ENCODE results near the gene ELF4. TPM values are rescaled to one million over a fixed set of nuclear protein-coding genes. Genes with fewer than 3 reads are reported as not detected.

Gene ELF4
- total and polyA plus RNA-seq, 10 of the 15 experiments (the other 5 are each of a cell fraction or from before 2014, with no cell fraction given) = 4.0 to 36.7 (median 22.6) TPM

- no TSS peak for BruUV-seq (replicated peaks)
- intact Hi-C loops (cut with micrococcal nuclease; ENCODE audit: unreplicated experiment) = no loop called here
Observed at GRCh38 chrX:130111220-130112154, 1.2 kb upstream of the ELF4 start.

More at GRCh38 chrX:130111220-130112154, 1.2 kb upstream of the ELF4 start:
- Histone ChIP-seq H3K4me2 (ENCODE audit: control insufficient read depth, insufficient read depth) (peak overlapping the region; percentile 30), H3K9me3 (replicated peaks; ENCODE audit: control insufficient read depth, insufficient read depth, low read length) (no peaks in the 10 kb centered on the region), H3K27ac (ENCODE audit: control insufficient read depth, insufficient read depth) (no peak overlapping the region; the same call in 1 of the 2 replicates), H2AFZ (ENCODE audit: control insufficient read depth, low read depth, low read length) (peak overlapping the region; percentile 34; the same call in 1 of the 2 replicates), H3K27me3 (replicated peaks in 1 of 2; ENCODE audit: control insufficient read depth in 2 of 2, insufficient read depth in 2 of 2, low read length in 1 of 2) (no peaks in the 10 kb centered on the region), H3K79me2 (ENCODE audit: control insufficient read depth, insufficient read depth, low read length) (peaks cover 34% of the 10 kb centered on the region), H4K20me1 (ENCODE audit: control insufficient read depth, insufficient read depth) (no peaks in the 10 kb centered on the region), H3K36me3 (ENCODE audit: control insufficient read depth in 2 of 2, insufficient read depth in 2 of 2, low read length in 1 of 2) (no peaks in the 10 kb centered on the region), H3K4me1 (ENCODE audit: control insufficient read depth, insufficient read depth, low read length) (peaks cover 15% of the 10 kb centered on the region), H3K9ac (ENCODE audit: control insufficient read depth, insufficient read depth, low read length) (peak overlapping the region; percentile 44; the same call in 1 of the 2 replicates), H3K4me3 (peak overlapping the region; percentile 59; the same call in 1 of the 2 replicates)
- 73% methylated on average over 36 of the region's 43 CpGs for WGBS (ENCODE audit: insufficient coverage, insufficient replicate concordance, low lambda C conversion rate, missing lambda C conversion rate)
- SMC1A ChIA-PET (ENCODE audit: uncharacterized antibody, unreplicated experiment) = interaction anchor here (0.9 kb wide), 1 partner anchor 30 kb away, joined by 3 read pairs; no protein-coding TSS in a partner anchor
- POLR2A ChIA-PET = interaction anchor here (0.6 to 1.2 kb wide), 2 partner anchors 19 to 53 kb away, joined by 3 read pairs; no protein-coding TSS in a partner anchor
- FAIRE-seq (no peak), ATAC-seq (no peak), DNase-seq (ENCODE audit: low read depth, low spot score) (no peak)
- TF ChIP-seq CREB1 (IDR thresholded peaks at IDR 0.05; ENCODE audit: low read depth) = no peak
- TF ChIP-seq, protein P1, sequence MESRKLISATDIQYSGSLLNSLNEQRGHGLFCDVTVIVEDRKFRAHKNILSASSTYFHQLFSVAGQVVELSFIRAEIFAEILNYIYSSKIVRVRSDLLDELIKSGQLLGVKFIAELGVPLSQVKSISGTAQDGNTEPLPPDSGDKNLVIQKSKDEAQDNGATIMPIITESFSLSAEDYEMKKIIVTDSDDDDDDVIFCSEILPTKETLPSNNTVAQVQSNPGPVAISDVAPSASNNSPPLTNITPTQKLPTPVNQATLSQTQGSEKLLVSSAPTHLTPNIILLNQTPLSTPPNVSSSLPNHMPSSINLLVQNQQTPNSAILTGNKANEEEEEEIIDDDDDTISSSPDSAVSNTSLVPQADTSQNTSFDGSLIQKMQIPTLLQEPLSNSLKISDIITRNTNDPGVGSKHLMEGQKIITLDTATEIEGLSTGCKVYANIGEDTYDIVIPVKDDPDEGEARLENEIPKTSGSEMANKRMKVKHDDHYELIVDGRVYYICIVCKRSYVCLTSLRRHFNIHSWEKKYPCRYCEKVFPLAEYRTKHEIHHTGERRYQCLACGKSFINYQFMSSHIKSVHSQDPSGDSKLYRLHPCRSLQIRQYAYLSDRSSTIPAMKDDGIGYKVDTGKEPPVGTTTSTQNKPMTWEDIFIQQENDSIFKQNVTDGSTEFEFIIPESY (IDR thresholded peaks at IDR 0.05) = 0 out of 2 replicates have a peak, but pooled peaks have one; percentile 32
- no peak for TF ChIP-seq PRDM15 (CRISPR knock-in tag; IDR thresholded peaks at IDR 0.05)
- TF ChIP-seq GATAD2B (conservative IDR thresholded peaks at IDR 0.05; ENCODE audit: low read depth) = 0 out of 2 replicates have a peak, but pooled peaks have one; percentile 50
- TF ChIP-seq, protein P2, sequence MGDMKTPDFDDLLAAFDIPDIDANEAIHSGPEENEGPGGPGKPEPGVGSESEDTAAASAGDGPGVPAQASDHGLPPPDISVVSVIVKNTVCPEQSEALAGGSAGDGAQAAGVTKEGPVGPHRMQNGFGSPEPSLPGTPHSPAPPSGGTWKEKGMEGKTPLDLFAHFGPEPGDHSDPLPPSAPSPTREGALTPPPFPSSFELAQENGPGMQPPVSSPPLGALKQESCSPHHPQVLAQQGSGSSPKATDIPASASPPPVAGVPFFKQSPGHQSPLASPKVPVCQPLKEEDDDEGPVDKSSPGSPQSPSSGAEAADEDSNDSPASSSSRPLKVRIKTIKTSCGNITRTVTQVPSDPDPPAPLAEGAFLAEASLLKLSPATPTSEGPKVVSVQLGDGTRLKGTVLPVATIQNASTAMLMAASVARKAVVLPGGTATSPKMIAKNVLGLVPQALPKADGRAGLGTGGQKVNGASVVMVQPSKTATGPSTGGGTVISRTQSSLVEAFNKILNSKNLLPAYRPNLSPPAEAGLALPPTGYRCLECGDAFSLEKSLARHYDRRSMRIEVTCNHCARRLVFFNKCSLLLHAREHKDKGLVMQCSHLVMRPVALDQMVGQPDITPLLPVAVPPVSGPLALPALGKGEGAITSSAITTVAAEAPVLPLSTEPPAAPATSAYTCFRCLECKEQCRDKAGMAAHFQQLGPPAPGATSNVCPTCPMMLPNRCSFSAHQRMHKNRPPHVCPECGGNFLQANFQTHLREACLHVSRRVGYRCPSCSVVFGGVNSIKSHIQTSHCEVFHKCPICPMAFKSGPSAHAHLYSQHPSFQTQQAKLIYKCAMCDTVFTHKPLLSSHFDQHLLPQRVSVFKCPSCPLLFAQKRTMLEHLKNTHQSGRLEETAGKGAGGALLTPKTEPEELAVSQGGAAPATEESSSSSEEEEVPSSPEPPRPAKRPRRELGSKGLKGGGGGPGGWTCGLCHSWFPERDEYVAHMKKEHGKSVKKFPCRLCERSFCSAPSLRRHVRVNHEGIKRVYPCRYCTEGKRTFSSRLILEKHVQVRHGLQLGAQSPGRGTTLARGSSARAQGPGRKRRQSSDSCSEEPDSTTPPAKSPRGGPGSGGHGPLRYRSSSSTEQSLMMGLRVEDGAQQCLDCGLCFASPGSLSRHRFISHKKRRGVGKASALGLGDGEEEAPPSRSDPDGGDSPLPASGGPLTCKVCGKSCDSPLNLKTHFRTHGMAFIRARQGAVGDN (IDR thresholded peaks at IDR 0.05) = 0 out of 2 replicates have a peak, but pooled peaks have one; percentile 17
- TF ChIP-seq IKZF1 (conservative IDR thresholded peaks at IDR 0.05) = peak; percentile 31; the same call in 1 of the 2 replicates
- no peak for TF ChIP-seq RUNX3 (IDR thresholded peaks at IDR 0.05; ENCODE audit: low read length)
- RAD21 ChIA-PET (ENCODE audit: unreplicated experiment) = interaction anchor here (1.1 to 1.2 kb wide), 2 partner anchors 27 to 31 kb away, joined by 4 to 5 read pairs; no protein-coding TSS in a partner anchor
- CTCF ChIA-PET = interaction anchor here (0.8 to 1.0 kb wide), 2 partner anchors 9 to 27 kb away, joined by 3 read pairs; no protein-coding TSS in a partner anchor
- in situ Hi-C loops (cut with MboI) = no loop called here

Measured in GM12878 (cell line).